GM21576 (cell line): ENCODE results near the gene ESPNL.
"Not testable (repeated sequence)": the region's sequence is repeated elsewhere in the genome, so short reads cannot be mapped to it uniquely, and the experiment has no call there.

Experiments
- ATAC-seq: cut with Tn5 transposase; IDR thresholded peaks from one replicate; pipeline ENCODE4 v1.9.1; 2021; ENCODE audit warnings: mild to moderate bottlenecking, moderate library complexity; ENCODE audit not compliant: unreplicated experiment

Gene ESPNL

GRCh38 chr2:238114331-238114841 lies 14.2 kb downstream of the ESPNL start:
- ATAC-seq, result no peak

- no peak for ATAC-seq
Observed at GRCh38 chr2:238114851-238115660, 14.9 kb downstream of the ESPNL start.

GRCh38 chr2:238115709-238116108 lies 15.6 kb downstream of the ESPNL start:
- ATAC-seq, result not testable (repeated sequence)

GRCh38 chr2:238116298-238117198 lies 16.4 kb downstream of the ESPNL start:
- ATAC-seq, result no peak

GRCh38 chr2:238117199-238118154 lies 17.3 kb downstream of the ESPNL start:
- ATAC-seq, result no peak

GRCh38 chr2:238119756-238120462 lies 19.8 kb downstream of the ESPNL start:
- no peak for ATAC-seq

GRCh38 chr2:238120463-238121298 lies 20.5 kb downstream of the ESPNL start:
- ATAC-seq, result no peak

GRCh38 chr2:238121511-238122286 lies 21.6 kb downstream of the ESPNL start:
- ATAC-seq, result no peak

- ATAC-seq, result no peak
Observed at GRCh38 chr2:238122287-238123217, 22.4 kb downstream of the ESPNL start.

- ATAC-seq, result no peak
Observed at GRCh38 chr2:238123218-238123971, 23.3 kb downstream of the ESPNL start.

- ATAC-seq, result no peak
Observed at GRCh38 chr2:238123991-238124470, 23.9 kb downstream of the ESPNL start.

GRCh38 chr2:238124488-238125126 lies 24.5 kb downstream of the ESPNL start:
- ATAC-seq, result no peak

- ATAC-seq, result no peak
Observed at GRCh38 chr2:238125127-238125885, 25.2 kb downstream of the ESPNL start.

- ATAC-seq, result no peak
Observed at GRCh38 chr2:238126338-238126737, 26.2 kb downstream of the ESPNL start.

GRCh38 chr2:238126775-238127164 lies 26.6 kb downstream of the ESPNL start:
- ATAC-seq, result no peak
